HepG2 (cell line): ENCODE data around the gene ABHD12.

ENCODE experiments used
- DNMT1 ChIP-seq: sonication (generic); formaldehyde crosslinking; IDR thresholded peaks from 2 replicates; pipeline ENCODE4 v1.5.1; 2020; ENCODE audit warnings: mild to moderate bottlenecking, missing genetic modification reagents
- DNMT3B ChIP-seq: conservative IDR thresholded peaks from 2 replicates; pipeline ENCODE4 v1.6.1; 2016; ENCODE audit warnings: missing biosample characterization, control low read depth
- MTA3 ChIP-seq: sonication (generic); formaldehyde crosslinking; IDR thresholded peaks from 2 replicates; pipeline ENCODE4 v1.4.0; 2020; ENCODE audit warnings: missing genetic modification reagents
- NFATC3 ChIP-seq: sonication (generic); formaldehyde crosslinking; IDR thresholded peaks from 2 replicates; pipeline ENCODE4 v1.5.1; 2020; ENCODE audit warnings: mild to moderate bottlenecking, missing genetic modification reagents
- POLR2A ChIP-seq, 2 experiments: IDR thresholded peaks; 2 replicates each; pipeline ENCODE4 v1.6.1; 2011; ENCODE audit warnings: low read depth in 2 of 2, low read length in 2 of 2, mild to moderate bottlenecking in 1 of 2, moderate library complexity in 1 of 2; ENCODE audit not compliant: insufficient read depth in 1 of 2
- RAD21 ChIP-seq: fragments of 450-650 bp; formaldehyde crosslinking; IDR thresholded peaks from 2 replicates; pipeline ENCODE4 v1.5.0; 2020; ENCODE audit warnings: mild to moderate bottlenecking
- ZBTB8A ChIP-seq: sonication (generic); formaldehyde crosslinking; IDR thresholded peaks from 2 replicates; pipeline ENCODE4 v1.4.0; 2020; ENCODE audit warnings: mild to moderate bottlenecking, low read depth, missing genetic modification reagents, borderline replicate concordance
- ZFP41 ChIP-seq: sonication (generic); formaldehyde crosslinking; IDR thresholded peaks from 2 replicates; pipeline ENCODE4 v1.4.0; 2020; ENCODE audit warnings: mild to moderate bottlenecking, missing genetic modification reagents, borderline replicate concordance
- ZNF543 ChIP-seq: sonication (generic); formaldehyde crosslinking; IDR thresholded peaks from 2 replicates; pipeline ENCODE4 v1.4.0; 2020; ENCODE audit warnings: mild to moderate bottlenecking, missing genetic modification reagents
- ZSCAN21 ChIP-seq: sonication (generic); formaldehyde crosslinking; IDR thresholded peaks from 2 replicates; pipeline ENCODE4 v1.8.0; 2022; ENCODE audit warnings: mild to moderate bottlenecking, missing genetic modification reagents, moderate library complexity, borderline replicate concordance
- TF ChIP-seq, protein P1 (sequence below): sonication (generic); formaldehyde crosslinking; IDR thresholded peaks from 2 replicates; pipeline ENCODE4 v1.4.0; 2020; ENCODE audit warnings: missing genetic modification reagents

DNA sequence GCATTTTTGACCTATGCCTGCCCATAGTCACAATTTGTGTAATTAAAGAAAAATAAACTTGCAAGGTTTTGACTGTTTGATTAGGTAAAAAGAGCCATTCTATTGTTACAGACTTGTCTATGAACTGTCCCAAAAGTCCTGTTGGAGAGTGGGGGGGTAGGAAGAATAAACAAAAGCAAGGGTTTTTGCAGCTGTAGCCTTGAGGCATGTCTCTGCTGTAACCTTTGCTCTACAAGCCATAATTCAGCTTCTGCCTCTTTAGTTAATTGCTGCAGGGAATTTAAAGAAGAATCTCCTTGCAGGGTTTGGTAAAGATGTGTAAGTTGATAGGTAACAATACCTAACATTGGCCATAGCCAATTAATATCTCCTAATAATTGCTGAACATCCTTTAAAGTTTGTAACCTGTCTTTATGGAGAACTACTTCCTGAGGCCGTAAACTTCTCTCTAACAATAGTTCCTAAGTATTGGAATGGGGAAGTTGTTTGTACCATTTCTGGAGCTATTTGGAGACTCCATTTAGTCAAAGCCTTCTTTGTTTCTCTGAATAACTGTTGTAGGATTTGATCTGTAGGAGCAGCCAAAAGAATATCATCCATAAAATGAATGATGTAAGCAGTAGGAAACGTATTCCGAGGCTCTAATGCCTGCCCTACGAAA, 7.9 kb upstream of the ABHD12 start:
- TF ChIP-seq POLR2A (IDR thresholded peaks at IDR 0.05; ENCODE audit: insufficient read depth in 1 of 2, low read depth in 2 of 2, low read length in 2 of 2) = no peak
- no peak for TF ChIP-seq ZFP41 (CRISPR knock-in tag)
- TF ChIP-seq ZSCAN21 (CRISPR knock-in tag) = no peak
- TF ChIP-seq ZBTB8A (CRISPR knock-in tag) = no peak
- TF ChIP-seq NFATC3 = no peak
- TF ChIP-seq MTA3 (CRISPR knock-in tag) = no peak
- TF ChIP-seq, protein P1, sequence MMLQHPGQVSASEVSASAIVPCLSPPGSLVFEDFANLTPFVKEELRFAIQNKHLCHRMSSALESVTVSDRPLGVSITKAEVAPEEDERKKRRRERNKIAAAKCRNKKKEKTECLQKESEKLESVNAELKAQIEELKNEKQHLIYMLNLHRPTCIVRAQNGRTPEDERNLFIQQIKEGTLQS (CRISPR knock-in tag) = no peak
- TF ChIP-seq DNMT3B = no peak
- no peak for TF ChIP-seq DNMT1
- no peak for TF ChIP-seq RAD21
- TF ChIP-seq ZNF543 = no peak
